Measurements from ENCODE around the gene RIC3. TPM values are rescaled to one million over a fixed set of nuclear protein-coding genes. Genes with fewer than 3 reads are reported as not detected.

The RIC3 gene
- total RNA-seq, 4 donors from 2014 or later, result 2.2 to 7.1 (median 4.1) TPM

DNA sequence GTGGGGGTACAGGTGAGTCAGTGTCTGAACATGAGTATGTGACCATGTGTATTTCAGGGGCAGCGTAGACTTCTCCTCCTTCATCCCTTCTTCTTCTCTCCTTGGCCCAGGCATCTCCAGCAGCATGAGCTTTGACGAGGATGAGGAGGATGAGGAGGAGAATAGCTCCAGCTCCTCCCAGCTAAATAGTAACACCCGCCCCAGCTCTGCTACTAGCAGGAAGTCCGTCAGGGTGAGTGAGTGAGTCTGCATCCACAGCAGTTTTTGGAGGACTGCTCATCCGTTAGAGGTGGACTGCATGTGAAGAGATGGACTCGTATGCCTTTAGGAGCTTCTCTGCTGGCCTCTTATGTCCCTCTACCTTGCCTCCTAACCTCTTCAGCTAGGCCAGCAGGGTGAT, 72.2 kb downstream of the RIC3 start:
- DNase-seq (no peak), ATAC-seq (no peak)
- no peak overlapping the region for H3K27ac ChIP-seq
- intact Hi-C loops (cut with DNase I; ENCODE audit: low total_unique reads) (loop anchor here (10.0 kb wide), 1 partner anchor 202 kb away; no protein-coding TSS in a partner anchor), in situ Hi-C loops (cut with MboI; ENCODE audit: low sequenced_read_pairs in 4 of 4) (loop anchor here in 3 of 4 donors (5.0 to 10.0 kb wide), 3 partner anchors 59 to 92 kb away; no protein-coding TSS in a partner anchor)
- H3K9me3 ChIP-seq, result no peaks in the 10 kb centered on the region
- no peak for TF ChIP-seq POLR2A (IDR thresholded peaks at IDR 0.05)
- TF ChIP-seq, protein P1, sequence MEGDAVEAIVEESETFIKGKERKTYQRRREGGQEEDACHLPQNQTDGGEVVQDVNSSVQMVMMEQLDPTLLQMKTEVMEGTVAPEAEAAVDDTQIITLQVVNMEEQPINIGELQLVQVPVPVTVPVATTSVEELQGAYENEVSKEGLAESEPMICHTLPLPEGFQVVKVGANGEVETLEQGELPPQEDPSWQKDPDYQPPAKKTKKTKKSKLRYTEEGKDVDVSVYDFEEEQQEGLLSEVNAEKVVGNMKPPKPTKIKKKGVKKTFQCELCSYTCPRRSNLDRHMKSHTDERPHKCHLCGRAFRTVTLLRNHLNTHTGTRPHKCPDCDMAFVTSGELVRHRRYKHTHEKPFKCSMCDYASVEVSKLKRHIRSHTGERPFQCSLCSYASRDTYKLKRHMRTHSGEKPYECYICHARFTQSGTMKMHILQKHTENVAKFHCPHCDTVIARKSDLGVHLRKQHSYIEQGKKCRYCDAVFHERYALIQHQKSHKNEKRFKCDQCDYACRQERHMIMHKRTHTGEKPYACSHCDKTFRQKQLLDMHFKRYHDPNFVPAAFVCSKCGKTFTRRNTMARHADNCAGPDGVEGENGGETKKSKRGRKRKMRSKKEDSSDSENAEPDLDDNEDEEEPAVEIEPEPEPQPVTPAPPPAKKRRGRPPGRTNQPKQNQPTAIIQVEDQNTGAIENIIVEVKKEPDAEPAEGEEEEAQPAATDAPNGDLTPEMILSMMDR (IDR thresholded peaks at IDR 0.05 in 4 of 5, conservative IDR thresholded peaks at IDR 0.05 in 1 of 5), result no peak
- no peaks in the 10 kb centered on the region for H3K36me3 ChIP-seq
- H3K27me3 ChIP-seq, result no peaks in the 10 kb centered on the region
- no peaks in the 10 kb centered on the region for H3K4me1 ChIP-seq
- no peak overlapping the region for H3K4me3 ChIP-seq

DNA sequence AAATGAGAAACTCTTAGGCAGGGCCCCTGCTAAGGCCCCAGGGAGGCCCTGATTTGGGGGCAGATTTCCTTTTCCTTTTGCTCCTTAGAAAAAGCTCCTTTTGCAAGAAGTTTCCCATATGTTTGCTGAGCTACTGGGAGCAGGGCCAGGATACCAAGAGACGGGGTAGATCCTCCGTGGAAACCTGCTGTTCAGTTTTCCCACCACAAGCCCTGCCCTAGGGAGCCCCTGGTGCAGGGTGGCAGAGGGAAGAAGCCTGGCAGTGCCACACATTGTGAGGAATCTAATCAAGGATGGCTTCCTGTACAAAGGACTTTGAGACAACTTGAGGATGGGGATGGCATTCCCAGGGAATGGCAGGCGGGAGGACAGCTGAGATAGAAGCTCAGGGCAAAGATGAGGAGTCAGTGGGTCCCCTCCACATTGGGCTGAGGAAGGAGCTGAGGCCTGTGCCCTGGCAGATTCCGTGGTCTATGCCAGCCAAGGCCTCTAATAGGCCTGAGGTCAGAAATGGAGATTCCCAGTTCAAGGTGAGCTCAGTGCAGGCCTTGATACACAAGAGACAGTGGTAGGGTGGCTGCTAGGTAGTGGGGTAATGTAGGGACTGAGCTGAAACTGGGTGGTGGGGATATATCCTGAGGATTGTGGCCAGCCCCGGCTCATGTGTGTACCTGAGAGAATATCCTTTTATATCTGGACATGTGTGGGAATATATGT, 72.9 kb downstream of the RIC3 start:
- in situ Hi-C loops (cut with MboI; ENCODE audit: low sequenced_read_pairs in 4 of 4), result loop anchor here in 3 of 4 donors (5.0 to 10.0 kb wide), 3 partner anchors 59 to 91 kb away; no protein-coding TSS in a partner anchor
- Histone ChIP-seq H3K9me3 (no peaks in the 10 kb centered on the region), H3K27ac (no peak overlapping the region), H3K27me3 (no peaks in the 10 kb centered on the region), H3K4me1 (no peaks in the 10 kb centered on the region), H3K36me3 (no peaks in the 10 kb centered on the region), H3K4me3 (no peak overlapping the region)
- intact Hi-C loops (cut with DNase I; ENCODE audit: low total_unique reads), result loop anchor here (10.0 kb wide), 1 partner anchor 201 kb away; no protein-coding TSS in a partner anchor
- no peak for DNase-seq
- ATAC-seq, result no peak
- TF ChIP-seq, protein P1 (IDR thresholded peaks at IDR 0.05 in 4 of 5, conservative IDR thresholded peaks at IDR 0.05 in 1 of 5), result no peak
- TF ChIP-seq POLR2A (IDR thresholded peaks at IDR 0.05), result no peak

DNA sequence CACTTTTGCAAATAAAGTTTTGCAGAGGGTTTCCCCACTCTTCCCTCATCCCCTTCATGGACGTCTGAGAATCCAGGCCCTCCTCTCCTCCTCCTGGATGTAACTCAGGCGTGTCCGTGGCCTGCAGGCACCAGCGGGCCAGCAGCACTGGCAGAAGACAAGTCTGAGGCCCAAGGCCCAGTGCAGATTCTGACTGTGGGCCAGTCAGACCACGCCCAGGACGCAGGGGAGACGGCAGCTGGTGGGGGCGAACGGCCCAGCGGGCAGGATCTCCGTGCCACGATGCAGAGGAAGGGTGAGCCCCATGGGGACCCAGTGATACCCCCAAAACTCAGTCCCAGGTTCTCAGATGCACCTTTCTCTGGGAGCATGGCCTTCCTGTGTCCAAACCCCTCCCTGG, 73.5 kb downstream of the RIC3 start:
- Histone ChIP-seq H3K4me3 (no peak overlapping the region), H3K9me3 (no peaks in the 10 kb centered on the region), H3K27me3 (no peaks in the 10 kb centered on the region), H3K36me3 (no peaks in the 10 kb centered on the region), H3K4me1 (no peaks in the 10 kb centered on the region), H3K27ac (no peak overlapping the region)
- TF ChIP-seq, protein P1 (IDR thresholded peaks at IDR 0.05 in 4 of 5, conservative IDR thresholded peaks at IDR 0.05 in 1 of 5), result no peak
- TF ChIP-seq POLR2A (IDR thresholded peaks at IDR 0.05), result no peak
- intact Hi-C loops (cut with DNase I; ENCODE audit: low total_unique reads), result loop anchor here (10.0 kb wide), 1 partner anchor 201 kb away; no protein-coding TSS in a partner anchor
- DNase-seq (no peak), ATAC-seq (no peak)
- in situ Hi-C loops (cut with MboI; ENCODE audit: low sequenced_read_pairs in 4 of 4), result loop anchor here in 3 of 4 donors (5.0 to 10.0 kb wide), 3 partner anchors 58 to 91 kb away; no protein-coding TSS in a partner anchor

DNA sequence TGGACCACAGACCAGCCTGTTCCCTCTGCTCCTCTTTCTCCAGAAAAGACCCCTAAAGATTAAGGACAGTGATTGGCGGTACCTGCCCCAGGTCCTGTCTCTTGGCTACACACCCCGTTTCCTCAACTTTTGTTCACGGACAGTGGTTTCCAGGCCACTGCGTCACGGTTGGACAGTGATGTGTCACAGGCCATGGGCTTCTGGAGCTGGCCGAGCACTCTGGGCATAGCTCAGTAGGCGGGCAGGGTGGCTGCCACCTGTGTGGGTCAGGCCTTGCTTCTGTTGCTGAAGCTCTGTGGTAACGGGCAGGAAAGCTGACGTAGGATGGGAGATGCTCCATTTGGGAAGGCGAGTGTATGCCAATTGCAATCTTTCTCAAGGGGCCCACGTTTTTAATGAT, 74.2 kb downstream of the RIC3 start:
- no peak for ATAC-seq
- intact Hi-C loops (cut with DNase I; ENCODE audit: low total_unique reads), result loop anchor here (5.0 to 10.0 kb wide), 2 partner anchors 200 to 997 kb away; no protein-coding TSS in a partner anchor
- no peak for TF ChIP-seq POLR2A (IDR thresholded peaks at IDR 0.05)
- no peak for DNase-seq
- Histone ChIP-seq H3K36me3 (no peaks in the 10 kb centered on the region), H3K9me3 (no peaks in the 10 kb centered on the region), H3K27ac (no peak overlapping the region), H3K4me3 (no peak overlapping the region), H3K4me1 (no peaks in the 10 kb centered on the region), H3K27me3 (no peaks in the 10 kb centered on the region)
- in situ Hi-C loops (cut with MboI; ENCODE audit: low sequenced_read_pairs in 4 of 4), result loop anchor here in 3 of 4 donors (5.0 to 10.0 kb wide), 3 partner anchors 57 to 90 kb away; no protein-coding TSS in a partner anchor

DNA sequence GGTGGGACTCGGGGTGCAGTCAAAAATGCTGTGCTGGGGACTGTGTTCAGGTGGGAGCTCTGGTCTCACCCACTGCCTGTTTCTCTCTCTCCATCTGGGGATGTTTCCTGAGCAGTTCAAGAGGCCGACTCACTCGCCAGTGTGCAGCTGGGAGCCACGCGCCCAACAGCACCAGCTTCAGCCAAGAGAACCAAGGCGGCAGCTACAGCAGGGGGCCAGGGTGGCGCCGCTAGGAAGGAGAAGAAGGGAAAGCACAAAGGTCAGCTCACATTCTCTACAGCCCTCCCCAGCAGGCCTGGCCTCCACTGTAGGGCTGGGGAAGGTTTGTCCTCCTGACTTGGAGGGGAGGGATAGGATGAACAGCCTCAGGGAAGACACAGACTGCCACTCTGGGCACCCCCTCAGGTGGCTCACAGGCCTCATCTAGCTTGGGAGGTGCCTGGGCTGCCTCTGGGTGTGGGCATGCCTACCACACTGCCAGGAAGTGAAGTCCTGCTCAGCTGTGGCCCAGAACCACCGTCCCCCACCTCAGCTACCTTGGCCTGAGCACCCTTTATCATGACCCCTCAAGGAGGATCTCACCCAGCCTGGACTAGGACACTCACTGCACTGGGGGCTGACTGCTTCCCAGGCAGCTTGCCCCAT, 74.8 kb downstream of the RIC3 start:
- in situ Hi-C loops (cut with MboI; ENCODE audit: low sequenced_read_pairs in 4 of 4), result loop anchor here in 3 of 4 donors (10.0 kb wide), 2 partner anchors 59 to 89 kb away; no protein-coding TSS in a partner anchor

More for the DNA sequence above, 74.8 kb downstream of the RIC3 start:
- intact Hi-C loops (cut with DNase I; ENCODE audit: low total_unique reads), result loop anchor here (5.0 to 10.0 kb wide), 2 partner anchors 199 to 997 kb away; no protein-coding TSS in a partner anchor
- ATAC-seq (no peak), DNase-seq (no peak)
- Histone ChIP-seq H3K4me1 (no peaks in the 10 kb centered on the region), H3K4me3 (no peak overlapping the region), H3K27ac (no peak overlapping the region), H3K27me3 (no peaks in the 10 kb centered on the region), H3K36me3 (no peaks in the 10 kb centered on the region), H3K9me3 (no peaks in the 10 kb centered on the region)
- TF ChIP-seq, protein P1 (IDR thresholded peaks at IDR 0.05 in 4 of 5, conservative IDR thresholded peaks at IDR 0.05 in 1 of 5), result no peak
- TF ChIP-seq POLR2A (IDR thresholded peaks at IDR 0.05), result no peak

Measured in gastrocnemius medialis (tissue), 4 donors.